Colonic mucosa (tissue), 4 donors: Measurements from ENCODE around the gene TTLL4. TPM values are rescaled to one million over a fixed set of nuclear protein-coding genes. Genes with fewer than 3 reads are reported as not detected.
A peak's percentile ranks its signal among the peaks of the same experiment; 100 is the strongest.

Source experiments
- DNase-seq: peaks from one replicate; pipeline ENCODE4 v3.0.0-alpha.2; 2020
- H3K27ac ChIP-seq: fragments of 200-600 bp; one replicate; pipeline ENCODE4 v1.8.0; 2021
- H3K27me3 ChIP-seq: fragments of 200-600 bp; one replicate; pipeline ENCODE4 v1.8.0; 2021
- H3K36me3 ChIP-seq: fragments of 200-600 bp; one replicate; pipeline ENCODE4 v1.8.0; 2021
- H3K4me1 ChIP-seq: fragments of 200-600 bp; one replicate; pipeline ENCODE4 v1.8.0; 2021; ENCODE audit warnings: mild to moderate bottlenecking
- H3K4me3 ChIP-seq: fragments of 200-600 bp; one replicate; pipeline ENCODE4 v1.8.0; 2021
- H3K9ac ChIP-seq, 2 donors: one replicate each; pipeline ENCODE4 v1.7.0; 2013; ENCODE audit warnings: control low read depth in 2 of 2, low read depth in 2 of 2, low read length in 2 of 2
- H3K9me3 ChIP-seq: fragments of 200-600 bp; one replicate; pipeline ENCODE4 v1.8.0; 2021
- intact Hi-C: fragments of 100-400 bp; cut with DNase I; formaldehyde crosslinking; loops from one replicate; pipeline ENCODE4 v1.14.1; 2022
- total RNA-seq, 2 donors: library from RNA; stranded (reverse); fragmentation: NEBNext Ultra II Directional in 1 of 2; extraction: Animal tissue kit (Norgen Biotek cat#: 25700) in 1 of 2; gene quantifications; one replicate each; pipeline ENCODE4 v1.2.1, GENCODE V29; 2021
- TF ChIP-seq, protein P1 (sequence below): fragments of 200-600 bp; IDR thresholded peaks from one replicate; pipeline ENCODE4 v1.8.0; 2022; ENCODE audit warnings: antibody characterized with exemption, mild to moderate bottlenecking
- donor health status: healthy.
- donor health status: DM: no; HTN: no; CAD: no.
- donor health status: DM: no; HTN: no; CAD: no.

The TTLL4 gene
- total RNA-seq, 2 donors from 2014 or later, result 27.5 to 36.7 TPM

DNA sequence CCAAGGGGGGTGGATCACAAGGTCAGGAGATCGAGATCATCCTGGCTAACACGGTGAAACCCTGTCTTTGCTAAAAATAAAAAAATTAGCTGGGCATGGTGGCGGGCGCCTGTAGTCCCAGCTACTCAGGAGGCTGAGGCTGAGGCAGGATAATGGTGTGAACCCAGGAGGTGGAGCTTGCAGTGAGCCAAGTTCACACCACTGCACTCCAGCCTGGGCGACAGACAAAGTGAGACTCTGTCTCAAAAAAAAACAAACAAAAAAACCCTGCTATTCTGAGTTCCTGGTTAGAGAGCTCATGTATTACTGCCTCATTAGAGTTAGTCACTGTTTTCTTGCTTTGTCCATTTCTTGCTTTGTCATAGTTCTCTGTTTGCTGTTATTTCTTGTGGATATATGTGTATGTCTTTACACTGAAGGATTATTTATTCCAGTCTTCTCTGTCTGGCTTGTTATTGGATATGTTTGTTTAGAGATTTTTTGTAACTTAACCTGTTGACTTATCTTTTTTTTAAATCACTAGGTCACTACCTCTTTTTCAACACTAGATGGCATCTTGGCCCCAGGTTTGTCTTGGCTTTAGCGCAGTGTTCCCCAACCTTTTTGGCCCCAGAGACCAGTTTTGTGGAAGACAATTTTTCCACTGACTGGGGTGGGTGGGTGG lies 17.0 kb downstream of the TTLL4 start:
- Histone ChIP-seq H3K9me3 (no peaks in the 10 kb centered on the region), H3K36me3 (no peaks in the 10 kb centered on the region), H3K27ac (no peak overlapping the region), H3K27me3 (no peaks in the 10 kb centered on the region), H3K9ac (no peak overlapping the region), H3K4me1 (peaks cover 7% of the 10 kb centered on the region), H3K4me3 (no peak overlapping the region)
- TF ChIP-seq, protein P1, sequence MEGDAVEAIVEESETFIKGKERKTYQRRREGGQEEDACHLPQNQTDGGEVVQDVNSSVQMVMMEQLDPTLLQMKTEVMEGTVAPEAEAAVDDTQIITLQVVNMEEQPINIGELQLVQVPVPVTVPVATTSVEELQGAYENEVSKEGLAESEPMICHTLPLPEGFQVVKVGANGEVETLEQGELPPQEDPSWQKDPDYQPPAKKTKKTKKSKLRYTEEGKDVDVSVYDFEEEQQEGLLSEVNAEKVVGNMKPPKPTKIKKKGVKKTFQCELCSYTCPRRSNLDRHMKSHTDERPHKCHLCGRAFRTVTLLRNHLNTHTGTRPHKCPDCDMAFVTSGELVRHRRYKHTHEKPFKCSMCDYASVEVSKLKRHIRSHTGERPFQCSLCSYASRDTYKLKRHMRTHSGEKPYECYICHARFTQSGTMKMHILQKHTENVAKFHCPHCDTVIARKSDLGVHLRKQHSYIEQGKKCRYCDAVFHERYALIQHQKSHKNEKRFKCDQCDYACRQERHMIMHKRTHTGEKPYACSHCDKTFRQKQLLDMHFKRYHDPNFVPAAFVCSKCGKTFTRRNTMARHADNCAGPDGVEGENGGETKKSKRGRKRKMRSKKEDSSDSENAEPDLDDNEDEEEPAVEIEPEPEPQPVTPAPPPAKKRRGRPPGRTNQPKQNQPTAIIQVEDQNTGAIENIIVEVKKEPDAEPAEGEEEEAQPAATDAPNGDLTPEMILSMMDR, result peak; percentile 27
- DNase-seq, result no peak
- intact Hi-C loops, result loop anchor here (2.0 kb wide), 1 partner anchor 119 kb away; no protein-coding TSS in a partner anchor

DNA sequence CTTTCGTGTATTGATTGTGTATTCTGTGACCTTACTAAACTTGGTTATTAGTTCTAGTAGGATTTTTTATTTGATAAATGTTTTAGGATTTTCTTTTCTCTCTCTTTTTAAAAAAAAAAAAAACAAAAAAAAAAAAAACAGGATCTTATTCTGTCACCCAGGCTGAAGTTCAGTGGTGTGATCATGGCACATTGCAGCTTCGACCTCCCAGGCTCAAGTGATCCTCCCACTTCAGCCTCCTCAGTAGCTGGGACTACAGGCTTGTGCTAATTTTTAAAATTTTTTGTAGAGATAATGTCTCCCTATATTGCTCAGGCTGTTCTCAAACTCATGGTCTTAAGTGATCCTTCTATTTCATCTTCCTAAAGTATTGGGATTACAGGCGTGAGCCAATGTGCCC lies 19.0 kb downstream of the TTLL4 start:
- DNase-seq, result no peak
- intact Hi-C loops, result loop anchor here (2.0 kb wide), 1 partner anchor 117 kb away; no protein-coding TSS in a partner anchor
- Histone ChIP-seq H3K36me3 (no peaks in the 10 kb centered on the region), H3K27ac (no peak overlapping the region), H3K4me1 (peaks cover 7% of the 10 kb centered on the region), H3K9ac (no peak overlapping the region), H3K27me3 (no peaks in the 10 kb centered on the region), H3K9me3 (no peaks in the 10 kb centered on the region), H3K4me3 (no peak overlapping the region)
- TF ChIP-seq, protein P1, result no peak

DNA sequence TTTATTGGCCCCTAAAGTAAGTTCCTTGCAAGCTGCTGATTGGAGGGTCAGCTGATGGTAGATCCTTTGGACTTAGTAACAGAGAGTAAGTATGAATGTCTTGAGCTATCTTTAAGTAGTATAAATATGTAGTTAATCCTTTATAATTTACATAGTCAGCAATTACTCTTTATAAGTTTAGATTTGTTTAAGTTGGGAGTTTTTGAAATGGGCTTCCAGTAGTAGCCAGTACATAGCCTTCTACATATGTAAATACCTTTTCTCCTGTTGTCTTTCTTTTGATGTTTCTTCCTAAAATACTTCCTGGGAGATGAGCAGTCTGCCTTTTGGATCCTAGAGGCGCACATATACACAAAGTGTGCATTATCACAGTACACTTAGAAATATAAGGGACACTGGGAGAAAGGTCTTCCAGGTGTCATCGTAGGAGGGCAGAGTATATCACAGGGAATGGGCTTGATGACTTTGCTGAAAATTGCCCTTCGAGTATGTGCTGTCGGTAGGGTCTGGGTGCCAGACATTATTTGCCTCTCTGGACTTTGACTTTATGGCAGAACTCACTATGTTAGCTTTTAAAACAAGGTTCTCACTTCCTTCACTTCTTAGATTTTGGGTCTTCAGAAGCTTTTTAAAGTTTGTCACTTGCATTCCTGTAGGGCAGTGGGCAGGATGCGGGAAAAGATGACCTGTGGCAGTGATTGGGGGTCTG lies 21.6 kb downstream of the TTLL4 start:
- Histone ChIP-seq H3K9ac (peak overlapping the region in 1 of 2 donors; percentile 29), H3K36me3 (no peaks in the 10 kb centered on the region), H3K27ac (peak overlapping the region; percentile 13), H3K4me1 (peaks cover 7% of the 10 kb centered on the region), H3K9me3 (no peaks in the 10 kb centered on the region), H3K4me3 (no peak overlapping the region), H3K27me3 (no peaks in the 10 kb centered on the region)
- DNase-seq, result no peak
- TF ChIP-seq, protein P1, result no peak
- intact Hi-C loops, result no loop called here

DNA sequence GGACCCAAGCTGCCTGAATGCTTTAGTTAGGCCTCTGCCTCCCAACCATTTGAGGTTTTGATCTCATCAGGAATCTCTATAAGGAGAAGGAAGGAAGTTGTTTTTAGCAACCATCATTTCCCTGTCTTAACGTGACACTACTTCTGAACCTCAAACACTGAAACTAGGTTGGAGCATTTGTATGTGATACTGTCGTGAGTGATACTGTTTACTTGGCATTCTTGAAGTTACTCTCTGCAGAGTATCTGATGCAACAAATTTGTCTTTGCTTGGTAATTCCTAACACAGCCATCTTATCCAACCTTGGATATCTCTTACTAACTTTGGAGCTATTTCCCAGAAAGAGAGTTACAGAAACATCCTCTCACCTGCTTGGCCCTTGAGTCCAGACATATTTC lies 22.1 kb downstream of the TTLL4 start:
- intact Hi-C loops, result no loop called here
- H3K4me1 ChIP-seq, result peaks cover 7% of the 10 kb centered on the region
- H3K9ac ChIP-seq, result no peak overlapping the region
- TF ChIP-seq, protein P1, result no peak
- no peaks in the 10 kb centered on the region for H3K36me3 ChIP-seq
- H3K9me3 ChIP-seq, result no peaks in the 10 kb centered on the region
- DNase-seq, result no peak
- no peaks in the 10 kb centered on the region for H3K27me3 ChIP-seq
- H3K4me3 ChIP-seq, result no peak overlapping the region
- H3K27ac ChIP-seq, result peak overlapping the region; percentile 13

DNA sequence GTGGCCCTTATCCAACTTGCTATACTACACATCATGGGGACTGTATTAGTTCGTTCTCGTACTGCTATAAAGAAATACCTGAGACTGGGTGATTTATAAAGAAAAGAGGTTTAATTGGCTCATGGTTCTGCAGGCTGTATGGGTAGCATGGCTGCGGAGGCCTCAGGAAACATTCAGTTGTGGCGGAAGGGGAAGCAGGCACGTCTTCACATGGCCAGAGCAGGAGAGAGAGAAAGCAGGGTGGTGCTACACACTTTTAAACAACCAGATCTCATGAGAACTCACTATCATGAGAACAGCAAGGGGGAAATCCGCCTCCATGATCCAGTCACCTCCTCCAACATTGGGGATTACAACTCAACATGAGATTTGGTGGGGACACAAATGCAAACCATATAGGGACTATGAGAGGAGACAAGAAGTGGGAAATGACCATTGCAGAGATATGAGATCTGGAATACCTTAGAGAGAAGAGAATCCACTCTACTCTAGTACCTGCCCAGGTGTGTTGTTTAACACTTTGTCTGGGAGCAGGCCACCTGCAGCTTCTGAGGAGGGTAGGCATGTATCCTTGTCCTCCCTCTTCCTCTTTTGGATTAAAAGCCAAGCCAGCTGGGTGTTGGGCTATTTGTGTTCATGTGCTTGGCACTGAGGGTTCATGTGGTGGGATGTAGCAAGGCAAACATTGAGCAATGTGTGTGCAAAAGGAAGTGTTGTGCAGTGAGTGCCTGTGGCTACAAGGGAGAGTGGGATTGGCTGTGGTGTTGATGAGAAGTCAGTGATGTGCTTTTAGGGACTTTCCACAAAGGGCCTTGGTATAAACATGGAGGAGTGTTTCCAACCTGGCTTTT lies 22.8 kb downstream of the TTLL4 start:
- intact Hi-C loops, result no loop called here
- Histone ChIP-seq H3K9me3 (no peaks in the 10 kb centered on the region), H3K27ac (peak overlapping the region; percentile 9), H3K9ac (no peak overlapping the region), H3K27me3 (no peaks in the 10 kb centered on the region), H3K4me1 (peaks cover 7% of the 10 kb centered on the region), H3K4me3 (no peak overlapping the region), H3K36me3 (no peaks in the 10 kb centered on the region)
- TF ChIP-seq, protein P1, result no peak
- no peak for DNase-seq
